OCI-LY7 (cell line): ENCODE measurements around the gene CDADC1. TPM values are rescaled to one million over a fixed set of nuclear protein-coding genes. Genes with fewer than 3 reads are reported as not detected.

Experiments
- BruUV-seq: library from RNA; stranded (reverse); fragments of 400-500 nt; replicated peaks from 2 replicates; lab custom pipeline; 2021; lab: Mats Ljungman, UMichigan
- CTCF ChIA-PET: fragments of 300-600 bp; sonication (Branson Sonifier 250); formaldehyde crosslinking; loops from one replicate; lab custom pipeline; 2022; ENCODE audit warnings: antibody characterized with exemption; ENCODE audit not compliant: unreplicated experiment; lab: Charles Lee
- POLR2A ChIA-PET: fragments of 300-600 bp; sonication (Branson Sonifier 250); formaldehyde crosslinking; loops from one replicate; lab custom pipeline; 2022; ENCODE audit warnings: antibody characterized with exemption; lab: Charles Lee
- DNase-seq: peaks from one replicate; pipeline ENCODE4 v3.0.0-alpha.2; 2015; ENCODE audit warnings: low spot score
- H2AFZ ChIP-seq: fragments of 200-600 bp; sonication (generic), shearing (Covaris generic); 2 replicates; pipeline ENCODE4 v1.6.1; 2014; ENCODE audit warnings: mild to moderate bottlenecking, antibody characterized with exemption, low read length, moderate library complexity
- H3K27ac ChIP-seq: fragments of 200-600 bp; sonication (generic); 2 replicates; pipeline ENCODE4 v1.5.1; 2014; ENCODE audit warnings: mixed run types, low read depth, mild to moderate bottlenecking, moderate library complexity, low read length, inconsistent platforms; ENCODE audit not compliant: poor library complexity, severe bottlenecking
- H3K36me3 ChIP-seq: fragments of 200-600 bp; sonication (generic); 2 replicates; pipeline ENCODE4 v1.6.1; 2014; ENCODE audit warnings: mild to moderate bottlenecking, antibody characterized with exemption, low read length, moderate library complexity, mixed read lengths; ENCODE audit not compliant: insufficient read depth
- H3K4me1 ChIP-seq: fragments of 200-600 bp; sonication (generic); 2 replicates; pipeline ENCODE4 v1.5.1; 2014; ENCODE audit warnings: mild to moderate bottlenecking, low read length; ENCODE audit not compliant: insufficient read depth, poor library complexity, severe bottlenecking
- H3K4me2 ChIP-seq: fragments of 200-600 bp; sonication (generic); 2 replicates; pipeline ENCODE4 v1.6.1; 2014; ENCODE audit warnings: mild to moderate bottlenecking, low read length
- H3K4me3 ChIP-seq: fragments of 200-600 bp; sonication (generic); 2 replicates; pipeline ENCODE4 v1.5.1; 2014; ENCODE audit warnings: mild to moderate bottlenecking, low read depth, low read length; ENCODE audit not compliant: poor library complexity, severe bottlenecking
- H3K79me2 ChIP-seq: fragments of 200-600 bp; sonication (generic); 2 replicates; pipeline ENCODE4 v1.6.1; 2016; ENCODE audit warnings: low read depth, mild to moderate bottlenecking, low read length, moderate library complexity, mixed read lengths; ENCODE audit not compliant: insufficient read depth
- H3K9me2 ChIP-seq: fragments of 200-600 bp; sonication (generic); 2 replicates; pipeline ENCODE4 v1.6.1; 2016; ENCODE audit warnings: mild to moderate bottlenecking, low read length, mixed read lengths; ENCODE audit not compliant: insufficient read depth
- H3K9me3 ChIP-seq: fragments of 200-600 bp; sonication (generic); 2 replicates; pipeline ENCODE4 v1.6.1; 2014; ENCODE audit warnings: mild to moderate bottlenecking, mixed run types, low read length, mixed read lengths
- H4K20me1 ChIP-seq: fragments of 200-600 bp; sonication (generic); 2 replicates; pipeline ENCODE4 v1.6.1; 2014; ENCODE audit warnings: mild to moderate bottlenecking, antibody characterized with exemption, low read length, moderate library complexity, mixed read lengths; ENCODE audit not compliant: insufficient read depth
- EZH2phosphoT487 ChIP-seq: fragments of 200-600 bp; sonication (generic); IDR thresholded peaks from 2 replicates; pipeline ENCODE4 v1.6.1; 2018; ENCODE audit warnings: low read depth, borderline replicate concordance, mild to moderate bottlenecking, mixed run types, antibody characterized with exemption, low read length, moderate library complexity, mixed read lengths
- intact Hi-C: fragments of 100-400 bp; cut with micrococcal nuclease; formaldehyde crosslinking; loops from one replicate; pipeline ENCODE4 v1.10.0; 2022; ENCODE audit not compliant: unreplicated experiment
- total RNA-seq, 2 experiments: library from RNA; depleted of rRNA in 1 of 2; stranded (reverse); fragments of >200 nt in 1 of 2; shearing (Covaris generic) in 1 of 2; gene quantifications; 2 replicates each; pipeline ENCODE4 v1.2.3, GENCODE V29; 2014 to 2022
- TF ChIP-seq, protein P1 (sequence below): fragments of 200-600 bp; sonication (generic); conservative IDR thresholded peaks from 2 replicates; pipeline ENCODE4 v1.5.1; 2014; ENCODE audit warnings: mild to moderate bottlenecking, antibody characterized with exemption, low read length, moderate library complexity, mixed read lengths

CDADC1 gene
- total RNA-seq, 2 experiments from 2014 or later = 9.1 to 12.5 TPM

GRCh38 chr13:49302817-49303216 lies 55.1 kb downstream of the CDADC1 start:
- H3K4me3 ChIP-seq = no peak overlapping the region
- CTCF ChIA-PET = no interaction called here
- intact Hi-C loops = loop anchor here (1.0 to 5.0 kb wide), 2 partner anchors 92 to 489 kb away; partner anchors contain the start of gene KPNA3

DNA sequence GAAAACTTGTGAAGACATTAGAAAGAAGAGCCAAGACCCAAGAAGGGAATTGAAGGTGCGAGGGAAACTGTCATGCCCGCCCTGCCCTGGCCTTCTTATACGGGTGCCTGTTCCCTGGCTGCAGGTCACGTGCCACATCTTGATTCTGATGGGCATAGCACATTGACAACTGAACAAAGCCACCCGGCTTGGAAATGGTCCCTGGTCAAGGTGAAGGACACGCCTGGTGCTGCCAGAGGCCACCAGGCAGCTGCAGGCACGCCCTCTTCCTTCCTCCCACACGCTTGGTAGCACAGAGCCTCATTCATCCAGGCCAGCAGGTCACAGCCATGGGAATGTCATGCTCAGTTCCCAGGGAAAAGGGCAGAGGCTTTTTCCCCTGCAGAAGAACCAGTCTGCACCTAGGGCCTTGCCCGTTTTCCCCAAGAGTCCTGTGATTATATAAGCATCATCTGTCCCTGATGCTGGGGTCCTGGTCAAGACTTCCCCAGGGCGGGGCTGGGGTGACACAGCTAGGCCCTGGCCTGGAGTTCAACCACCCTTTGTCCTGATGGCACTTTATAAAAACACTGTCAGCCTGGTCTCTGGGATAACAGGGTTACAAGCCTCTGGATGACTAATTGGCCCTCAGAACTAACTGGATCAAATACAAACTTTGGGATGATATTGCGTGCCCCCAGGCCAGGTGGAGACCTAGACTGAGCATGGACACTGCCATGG lies 56.0 kb downstream of the CDADC1 start:
- H2AFZ ChIP-seq = no peak overlapping the region; the same call in 1 of the 2 replicates
- no peak overlapping the region for H3K27ac ChIP-seq
- ChIA-PET CTCF (no interaction called here), POLR2A (interaction anchor here (0.9 kb wide), 1 partner anchor 94 kb away, joined by 3 read pairs; no protein-coding TSS in a partner anchor)
- no peaks in the 10 kb centered on the region for H3K9me3 ChIP-seq
- DNase-seq = no peak
- no peak overlapping the region for H3K4me2 ChIP-seq
- H3K4me3 ChIP-seq = no peak overlapping the region
- intact Hi-C loops = loop anchor here (5.0 kb wide), 1 partner anchor 489 kb away; the partner anchor contains the start of gene KPNA3
- TF ChIP-seq, protein P1, sequence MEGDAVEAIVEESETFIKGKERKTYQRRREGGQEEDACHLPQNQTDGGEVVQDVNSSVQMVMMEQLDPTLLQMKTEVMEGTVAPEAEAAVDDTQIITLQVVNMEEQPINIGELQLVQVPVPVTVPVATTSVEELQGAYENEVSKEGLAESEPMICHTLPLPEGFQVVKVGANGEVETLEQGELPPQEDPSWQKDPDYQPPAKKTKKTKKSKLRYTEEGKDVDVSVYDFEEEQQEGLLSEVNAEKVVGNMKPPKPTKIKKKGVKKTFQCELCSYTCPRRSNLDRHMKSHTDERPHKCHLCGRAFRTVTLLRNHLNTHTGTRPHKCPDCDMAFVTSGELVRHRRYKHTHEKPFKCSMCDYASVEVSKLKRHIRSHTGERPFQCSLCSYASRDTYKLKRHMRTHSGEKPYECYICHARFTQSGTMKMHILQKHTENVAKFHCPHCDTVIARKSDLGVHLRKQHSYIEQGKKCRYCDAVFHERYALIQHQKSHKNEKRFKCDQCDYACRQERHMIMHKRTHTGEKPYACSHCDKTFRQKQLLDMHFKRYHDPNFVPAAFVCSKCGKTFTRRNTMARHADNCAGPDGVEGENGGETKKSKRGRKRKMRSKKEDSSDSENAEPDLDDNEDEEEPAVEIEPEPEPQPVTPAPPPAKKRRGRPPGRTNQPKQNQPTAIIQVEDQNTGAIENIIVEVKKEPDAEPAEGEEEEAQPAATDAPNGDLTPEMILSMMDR = no peak
- TF ChIP-seq EZH2phosphoT487 = no peak
- H4K20me1 ChIP-seq = no peaks in the 10 kb centered on the region
- no TSS peak for BruUV-seq
- H3K79me2 ChIP-seq = no peaks in the 10 kb centered on the region
- H3K9me2 ChIP-seq = no peaks in the 10 kb centered on the region
- H3K4me1 ChIP-seq = peaks cover 51% of the 10 kb centered on the region
- peaks cover 10% of the 10 kb centered on the region; the same call in 1 of the 2 replicates for H3K36me3 ChIP-seq

More at GRCh38 chr13:49302817-49303216, 55.1 kb downstream of the CDADC1 start:
- no peaks in the 10 kb centered on the region for H3K9me2 ChIP-seq
- TF ChIP-seq, protein P1 = no peak
- no peak for TF ChIP-seq EZH2phosphoT487
- no peaks in the 10 kb centered on the region for H4K20me1 ChIP-seq
- no peaks in the 10 kb centered on the region for H3K9me3 ChIP-seq
- POLR2A ChIA-PET = interaction anchor here (0.6 to 1.2 kb wide), 6 partner anchors 47 to 134 kb away, joined by 3 to 6 read pairs (median 3); no protein-coding TSS in a partner anchor
- peak overlapping the region; percentile 5 for H3K27ac ChIP-seq
- peaks cover 51% of the 10 kb centered on the region for H3K4me1 ChIP-seq
- DNase-seq = no peak
- H3K4me2 ChIP-seq = peak overlapping the region; percentile 53
- peak overlapping the region; percentile 0; the same call in 1 of the 2 replicates for H2AFZ ChIP-seq
- H3K79me2 ChIP-seq = no peaks in the 10 kb centered on the region
- no TSS peak for BruUV-seq
- H3K36me3 ChIP-seq = peaks cover 5% of the 10 kb centered on the region; the same call in 1 of the 2 replicates

DNA sequence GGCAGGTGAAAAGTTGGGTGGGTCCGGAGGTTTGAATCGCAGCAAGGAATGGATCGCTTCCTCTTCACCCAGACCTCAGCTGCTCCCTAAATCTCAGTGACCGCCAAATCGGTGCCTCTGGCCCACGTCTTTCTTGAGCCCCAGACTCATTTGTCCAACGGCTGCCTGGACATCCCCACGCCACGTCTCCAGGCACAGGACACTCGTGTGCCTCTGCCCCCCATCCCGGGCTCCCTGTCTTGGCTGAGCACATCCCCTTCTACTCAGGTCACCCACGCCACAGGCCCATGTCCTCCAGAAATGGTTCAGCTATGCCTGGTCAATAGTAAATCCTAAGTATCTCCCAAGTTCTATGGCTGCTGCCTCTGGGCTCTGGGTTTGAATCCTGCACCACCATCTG lies 56.6 kb downstream of the CDADC1 start:
- H3K9me3 ChIP-seq = no peaks in the 10 kb centered on the region
- no peaks in the 10 kb centered on the region for H3K9me2 ChIP-seq
- ChIA-PET CTCF (no interaction called here), POLR2A (no interaction called here)
- intact Hi-C loops = loop anchor here (5.0 kb wide), 1 partner anchor 488 kb away; the partner anchor contains the start of gene KPNA3
- H3K4me1 ChIP-seq = peaks cover 51% of the 10 kb centered on the region
- H3K27ac ChIP-seq = no peak overlapping the region
- no TSS peak for BruUV-seq
- no peak overlapping the region for H3K4me3 ChIP-seq
- H2AFZ ChIP-seq = no peak overlapping the region
- no peaks in the 10 kb centered on the region for H3K79me2 ChIP-seq
- no peaks in the 10 kb centered on the region for H4K20me1 ChIP-seq
- no peak for DNase-seq
- TF ChIP-seq, protein P1 = no peak
- no peak for TF ChIP-seq EZH2phosphoT487
- no peak overlapping the region for H3K4me2 ChIP-seq
- peaks cover 11% of the 10 kb centered on the region; the same call in 1 of the 2 replicates for H3K36me3 ChIP-seq
